Loucy (cell line): Measurements from ENCODE around the gene OCIAD1.

Experiments
- H2AFZ ChIP-seq: fragments of 200-600 bp; sonication (generic); 2 replicates; pipeline ENCODE4 v1.6.0; 2016; ENCODE audit warnings: antibody characterized with exemption, mild to moderate bottlenecking, low read length, moderate library complexity
- H3F3A ChIP-seq: fragments of 200-600 bp; 2 replicates; pipeline ENCODE4 v1.6.0; 2016; ENCODE audit warnings: antibody characterized with exemption, low read depth, mild to moderate bottlenecking
- H3K27me3 ChIP-seq: fragments of 200-600 bp; sonication (generic); 2 replicates; pipeline ENCODE4 v1.6.1; 2014; ENCODE audit warnings: low read length, mild to moderate bottlenecking; ENCODE audit not compliant: insufficient read depth, poor library complexity, severe bottlenecking
- H3K36me3 ChIP-seq: fragments of 200-600 bp; sonication (generic); 2 replicates; pipeline ENCODE4 v1.6.1; 2016; ENCODE audit warnings: low read length; ENCODE audit not compliant: insufficient read depth
- H3K4me1 ChIP-seq: fragments of 200-600 bp; sonication (generic); 2 replicates; pipeline ENCODE4 v1.5.1; 2014; ENCODE audit warnings: low read length, mild to moderate bottlenecking; ENCODE audit not compliant: insufficient read depth, poor library complexity, severe bottlenecking
- H3K4me2 ChIP-seq: fragments of 200-600 bp; sonication (generic); 2 replicates; pipeline ENCODE4 v1.6.0; 2014; ENCODE audit warnings: antibody characterized with exemption, low read length, low read depth, mild to moderate bottlenecking; ENCODE audit not compliant: poor library complexity, severe bottlenecking
- H3K4me3 ChIP-seq: fragments of 200-600 bp; sonication (generic); 2 replicates; pipeline ENCODE4 v1.5.1; 2014; ENCODE audit warnings: low read length, mild to moderate bottlenecking, mixed read lengths; ENCODE audit not compliant: poor library complexity, severe bottlenecking
- H3K79me2 ChIP-seq: fragments of 200-600 bp; sonication (generic); 2 replicates; pipeline ENCODE4 v1.6.1; 2014; ENCODE audit warnings: low read length; ENCODE audit not compliant: insufficient read depth
- H3K9ac ChIP-seq: fragments of 200-600 bp; sonication (generic); 2 replicates; pipeline ENCODE4 v1.6.0; 2014; ENCODE audit warnings: mild to moderate bottlenecking, low read depth, low read length, moderate library complexity; ENCODE audit not compliant: poor library complexity, severe bottlenecking
- H3K9me2 ChIP-seq: fragments of 200-600 bp; sonication (generic); replicated peaks from 2 replicates; pipeline ENCODE4 v1.6.1; 2016; ENCODE audit warnings: low read depth, low read length, mixed read lengths
- H3K9me3 ChIP-seq: fragments of 200-600 bp; sonication (generic); 2 replicates; pipeline ENCODE4 v1.6.1; 2014; ENCODE audit warnings: mild to moderate bottlenecking, antibody characterized with exemption, low read length, low read depth; ENCODE audit not compliant: insufficient read depth
- H4K20me1 ChIP-seq: fragments of 200-600 bp; sonication (generic); 2 replicates; pipeline ENCODE4 v1.6.0; 2014; ENCODE audit warnings: antibody characterized with exemption, low read length, mild to moderate bottlenecking; ENCODE audit not compliant: insufficient read depth, poor library complexity, severe bottlenecking
- EZH2phosphoT487 ChIP-seq: fragments of 200-600 bp; IDR thresholded peaks from 2 replicates; pipeline ENCODE4 v1.6.1; 2018; ENCODE audit warnings: antibody characterized with exemption, mild to moderate bottlenecking, moderate library complexity, borderline replicate concordance
- TF ChIP-seq, protein P1 (sequence below): fragments of 200-600 bp; sonication (generic); conservative IDR thresholded peaks from 2 replicates; pipeline ENCODE4 v1.5.1; 2014; ENCODE audit warnings: mild to moderate bottlenecking, antibody characterized with exemption, low read length

Gene OCIAD1

DNA sequence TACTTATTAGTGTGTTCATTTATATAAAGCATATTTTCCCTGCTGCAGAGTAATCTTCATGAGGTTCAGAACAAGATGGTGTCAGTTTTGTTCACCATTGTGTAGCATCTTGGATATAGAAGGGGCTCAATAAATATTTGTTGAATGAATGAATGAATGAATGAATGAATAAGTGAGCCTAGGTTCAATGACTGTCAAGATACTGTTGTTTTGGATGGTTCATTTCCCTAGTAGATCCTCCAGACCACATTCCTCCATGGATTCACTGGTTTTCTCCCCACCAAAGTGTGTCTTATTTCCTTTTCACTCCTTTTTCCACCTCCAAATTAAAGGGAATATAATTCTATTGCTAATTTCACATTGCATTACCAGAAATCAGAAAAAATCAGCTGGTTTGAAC is 77.8 kb downstream of the OCIAD1 start:
- Histone ChIP-seq H4K20me1 (no peaks in the 10 kb centered on the region), H3K27me3 (no peaks in the 10 kb centered on the region)

DNA sequence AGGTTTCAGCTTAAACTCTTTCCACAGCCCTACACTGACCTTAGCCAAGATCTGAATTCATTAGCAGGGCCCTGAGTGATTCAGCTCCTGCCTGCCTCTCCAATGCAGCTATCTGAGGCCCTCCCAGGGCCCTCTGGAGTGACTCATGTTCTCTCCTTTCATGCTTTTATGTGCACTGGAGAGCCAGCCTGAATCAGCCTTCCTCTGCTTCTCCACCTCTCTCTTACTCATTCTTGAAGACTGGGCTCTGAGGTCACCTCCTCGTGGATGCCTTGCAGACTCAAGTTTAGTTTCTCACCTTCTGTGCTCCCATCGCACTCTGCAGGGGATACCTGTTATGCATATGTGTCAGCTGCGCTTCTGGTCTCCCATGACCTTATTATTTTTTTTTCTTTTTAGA is 78.8 kb downstream of the OCIAD1 start:
- Histone ChIP-seq H3K27me3 (no peaks in the 10 kb centered on the region), H3K9me3 (no peaks in the 10 kb centered on the region), H3K36me3 (no peaks in the 10 kb centered on the region), H3K9me2 (no peaks in the 10 kb centered on the region), H3K4me3 (no peak overlapping the region), H3F3A (no peaks in the 10 kb centered on the region), H3K9ac (no peak overlapping the region), H4K20me1 (no peaks in the 10 kb centered on the region), H3K4me1 (peaks cover 21% of the 10 kb centered on the region), H2AFZ (no peak overlapping the region), H3K79me2 (peaks cover 18% of the 10 kb centered on the region), H3K4me2 (no peak overlapping the region)
- TF ChIP-seq, protein P1, sequence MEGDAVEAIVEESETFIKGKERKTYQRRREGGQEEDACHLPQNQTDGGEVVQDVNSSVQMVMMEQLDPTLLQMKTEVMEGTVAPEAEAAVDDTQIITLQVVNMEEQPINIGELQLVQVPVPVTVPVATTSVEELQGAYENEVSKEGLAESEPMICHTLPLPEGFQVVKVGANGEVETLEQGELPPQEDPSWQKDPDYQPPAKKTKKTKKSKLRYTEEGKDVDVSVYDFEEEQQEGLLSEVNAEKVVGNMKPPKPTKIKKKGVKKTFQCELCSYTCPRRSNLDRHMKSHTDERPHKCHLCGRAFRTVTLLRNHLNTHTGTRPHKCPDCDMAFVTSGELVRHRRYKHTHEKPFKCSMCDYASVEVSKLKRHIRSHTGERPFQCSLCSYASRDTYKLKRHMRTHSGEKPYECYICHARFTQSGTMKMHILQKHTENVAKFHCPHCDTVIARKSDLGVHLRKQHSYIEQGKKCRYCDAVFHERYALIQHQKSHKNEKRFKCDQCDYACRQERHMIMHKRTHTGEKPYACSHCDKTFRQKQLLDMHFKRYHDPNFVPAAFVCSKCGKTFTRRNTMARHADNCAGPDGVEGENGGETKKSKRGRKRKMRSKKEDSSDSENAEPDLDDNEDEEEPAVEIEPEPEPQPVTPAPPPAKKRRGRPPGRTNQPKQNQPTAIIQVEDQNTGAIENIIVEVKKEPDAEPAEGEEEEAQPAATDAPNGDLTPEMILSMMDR: no peak
- TF ChIP-seq EZH2phosphoT487: no peak

More for the DNA sequence above, 77.8 kb downstream of the OCIAD1 start:
- TF ChIP-seq, protein P1: no peak
- no peak for TF ChIP-seq EZH2phosphoT487
- no peak overlapping the region for H2AFZ ChIP-seq
- H3K79me2 ChIP-seq: peaks cover 25% of the 10 kb centered on the region
- no peak overlapping the region for H3K4me2 ChIP-seq
- no peaks in the 10 kb centered on the region for H3K9me3 ChIP-seq
- peaks cover 29% of the 10 kb centered on the region for H3K4me1 ChIP-seq
- H3K9me2 ChIP-seq: no peaks in the 10 kb centered on the region
- H3F3A ChIP-seq: no peaks in the 10 kb centered on the region
- H3K36me3 ChIP-seq: no peaks in the 10 kb centered on the region
- no peak overlapping the region for H3K4me3 ChIP-seq
- no peak overlapping the region for H3K9ac ChIP-seq

DNA sequence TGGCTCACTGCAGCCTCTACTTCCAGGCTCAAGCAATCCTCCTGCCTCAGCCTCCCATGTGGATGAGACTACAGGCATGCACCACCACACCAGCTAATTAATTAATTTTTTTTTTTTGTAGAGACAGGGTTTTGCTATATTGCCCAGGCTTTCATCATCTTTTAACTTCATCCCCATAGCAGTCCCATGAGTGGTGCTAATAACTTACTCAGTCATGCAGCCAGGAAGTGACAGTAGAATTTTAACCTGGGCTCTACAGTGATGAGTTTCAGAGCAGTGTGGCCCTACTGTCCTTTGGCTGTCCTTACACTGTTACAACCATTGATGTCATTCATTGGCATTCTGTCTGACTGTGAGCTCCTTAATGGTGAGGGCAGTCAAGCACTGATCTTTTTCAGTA is 79.6 kb downstream of the OCIAD1 start:
- Histone ChIP-seq H3K36me3 (no peaks in the 10 kb centered on the region), H3K4me1 (peaks cover 13% of the 10 kb centered on the region), H3K9me2 (no peaks in the 10 kb centered on the region), H3K27me3 (no peaks in the 10 kb centered on the region), H4K20me1 (no peaks in the 10 kb centered on the region), H3K79me2 (peaks cover 10% of the 10 kb centered on the region), H3K4me2 (no peak overlapping the region), H3F3A (no peaks in the 10 kb centered on the region), H3K4me3 (no peak overlapping the region), H3K9ac (no peak overlapping the region), H2AFZ (no peak overlapping the region), H3K9me3 (no peaks in the 10 kb centered on the region)
- TF ChIP-seq, protein P1: no peak
- no peak for TF ChIP-seq EZH2phosphoT487
